Measurements from ENCODE around the gene OGDH.
A peak's percentile ranks its signal among the peaks of the same experiment; 100 is the strongest.
"Not testable (repeated sequence)": the region's sequence is repeated elsewhere in the genome, so short reads cannot be mapped to it uniquely, and the experiment has no call there.

OGDH gene

DNA sequence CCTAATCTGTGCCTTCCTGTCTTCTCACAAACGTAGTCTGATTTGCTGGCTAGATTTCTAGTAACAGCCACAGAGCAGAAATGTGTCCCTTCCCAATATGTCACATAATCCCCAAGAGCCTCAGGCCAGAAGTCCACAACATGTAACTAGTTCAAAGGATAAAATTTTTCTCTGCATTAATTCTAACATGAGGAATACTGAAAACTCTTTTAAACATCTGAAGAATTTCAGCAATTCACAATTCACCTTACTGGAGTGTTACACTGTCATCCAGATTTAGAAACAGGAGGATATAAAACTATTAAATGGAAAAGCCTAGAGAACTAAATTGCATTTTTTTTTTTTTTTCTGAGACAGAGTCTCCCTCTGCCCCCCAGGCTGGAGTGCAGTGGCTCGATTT is 30.2 kb upstream of the OGDH start:
- no peak for DNase-seq (ENCODE audit: low read depth, low spot score)
- no peak overlapping the region for H3K27ac ChIP-seq

DNA sequence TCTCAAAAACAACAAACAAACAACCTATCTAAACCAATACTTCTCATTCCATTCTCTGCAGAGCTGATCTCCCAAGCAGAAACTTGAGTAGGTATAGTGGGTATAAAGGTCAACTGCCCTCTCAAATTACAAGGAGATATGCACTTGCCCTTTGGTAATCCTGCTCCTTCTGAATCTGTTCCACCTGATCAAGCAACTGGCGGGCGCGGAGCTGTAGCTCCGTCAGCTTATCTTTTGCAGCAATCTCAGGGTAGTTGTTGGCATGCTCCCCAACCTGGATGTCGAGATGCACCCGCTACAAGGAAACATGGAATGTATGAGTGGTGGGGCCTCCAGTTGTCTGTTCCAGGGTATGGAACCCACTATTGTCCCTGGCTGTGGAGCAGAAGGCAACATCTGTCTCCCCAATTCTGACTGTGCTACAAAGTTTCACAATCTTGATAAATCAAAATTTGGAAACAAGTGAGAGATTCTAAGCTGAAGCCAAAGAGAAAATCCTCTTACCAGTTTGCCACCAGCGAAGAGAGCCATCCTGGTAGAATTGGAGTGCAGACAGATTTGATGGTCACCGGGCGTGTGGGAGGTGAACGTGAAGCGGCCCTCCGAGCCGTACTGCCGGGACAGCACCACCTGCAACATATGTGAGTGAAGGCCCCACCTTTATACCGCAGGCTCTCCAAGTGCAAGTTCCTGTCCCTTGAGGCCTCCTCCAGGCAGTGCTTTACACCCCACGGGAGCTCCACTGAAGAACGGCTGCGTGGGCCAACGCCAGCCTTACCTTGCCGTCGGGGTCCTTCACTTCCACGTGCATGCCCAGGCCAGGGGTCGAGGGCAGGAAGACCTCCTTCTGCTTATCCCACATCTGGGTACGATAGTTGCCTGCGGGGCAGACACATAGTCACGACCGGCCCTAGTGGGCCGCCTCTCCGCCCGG is 25.2 kb upstream of the OGDH start:
- no peak for DNase-seq (ENCODE audit: low read depth, low spot score)
- peak overlapping the region; percentile 87 for H3K27ac ChIP-seq

GRCh38 chr7:44581879-44582603 is 24.4 kb upstream of the OGDH start, which contains the start of gene TMED4:
Gene TMED4, minus strand, starts transcription at chr7:44582231. Its CDS starts 25 bp downstream, at chr7:44582206.
- peak; percentile 87 for DNase-seq (ENCODE audit: low read depth, low spot score)
- peak within 1 kb of the TSS; percentile 87 for H3K27ac ChIP-seq

DNA sequence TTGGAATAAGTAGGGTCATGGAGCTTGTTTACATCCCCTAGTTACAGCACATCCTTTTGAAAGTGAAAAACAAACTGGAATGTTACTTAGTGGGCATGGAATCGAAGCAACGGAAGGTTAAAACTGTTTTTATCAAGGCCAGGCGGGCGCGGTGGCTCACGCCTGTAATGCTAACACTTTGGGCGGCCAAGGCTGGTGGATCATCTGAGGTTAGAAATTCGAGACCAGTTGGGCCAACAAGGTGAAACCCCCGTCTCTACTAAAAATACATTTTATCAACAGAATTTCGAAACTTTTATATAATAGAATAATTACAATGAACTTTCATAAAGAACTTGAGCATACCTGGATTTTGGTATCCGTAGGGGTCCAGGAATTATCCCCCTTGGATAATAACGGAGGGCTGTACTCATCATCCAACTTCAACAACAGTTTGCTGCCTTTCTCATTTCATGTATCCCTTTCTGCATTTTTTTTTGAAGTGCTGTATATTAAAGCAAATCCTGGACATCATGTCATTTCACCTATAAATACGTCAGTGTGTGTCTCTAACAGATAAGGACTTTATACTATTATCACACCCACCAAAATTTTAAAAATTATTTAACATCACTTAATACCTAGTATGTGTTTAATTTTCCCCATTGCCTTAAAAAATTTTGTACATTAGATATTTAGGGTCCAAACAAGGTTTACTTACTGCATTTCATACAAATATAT is 23.1 kb upstream of the OGDH start:
- no peak for DNase-seq (ENCODE audit: low read depth, low spot score)
- peak overlapping the region; percentile 87 for H3K27ac ChIP-seq

DNA sequence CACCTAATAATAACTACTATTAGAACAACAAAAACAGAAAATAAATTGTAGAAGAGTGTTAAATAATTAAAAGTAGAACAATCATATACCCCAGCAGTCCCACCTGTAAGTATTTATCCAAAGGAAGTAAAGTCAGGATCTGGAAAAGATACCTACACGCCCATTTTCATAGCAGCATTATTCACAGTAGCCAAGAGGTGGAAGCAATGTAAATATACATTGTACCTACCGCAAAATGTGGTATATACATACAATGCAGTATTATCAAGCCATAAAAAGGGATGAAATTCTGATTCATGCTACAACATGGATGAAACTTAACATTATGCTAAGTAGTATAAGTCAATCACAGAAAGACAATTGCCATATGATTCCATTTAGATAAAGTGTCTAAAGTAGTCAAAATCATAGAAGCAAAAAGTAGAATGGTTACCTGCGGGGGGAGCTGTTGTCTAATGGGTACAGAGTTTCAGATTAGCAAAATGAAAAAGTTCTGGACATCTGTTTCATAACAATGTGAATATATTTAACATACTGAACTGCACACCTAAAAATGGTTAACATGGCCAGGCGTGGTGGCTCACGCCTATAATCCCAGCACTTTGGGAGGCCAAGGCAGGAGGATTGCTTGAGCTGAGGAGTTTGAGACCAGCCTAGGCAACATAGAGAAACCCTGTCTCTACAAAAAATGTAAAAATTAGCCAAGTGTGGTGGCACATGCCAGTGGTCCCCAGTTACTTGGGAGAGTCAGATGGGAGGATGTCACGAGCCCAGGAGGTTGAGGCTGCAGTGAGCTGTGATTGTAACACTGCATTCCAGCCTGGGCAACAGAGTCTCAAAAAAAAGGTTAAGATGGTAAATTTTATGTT is 18.4 kb upstream of the OGDH start:
- no peak for DNase-seq (ENCODE audit: low read depth, low spot score)
- no peak overlapping the region for H3K27ac ChIP-seq

DNA sequence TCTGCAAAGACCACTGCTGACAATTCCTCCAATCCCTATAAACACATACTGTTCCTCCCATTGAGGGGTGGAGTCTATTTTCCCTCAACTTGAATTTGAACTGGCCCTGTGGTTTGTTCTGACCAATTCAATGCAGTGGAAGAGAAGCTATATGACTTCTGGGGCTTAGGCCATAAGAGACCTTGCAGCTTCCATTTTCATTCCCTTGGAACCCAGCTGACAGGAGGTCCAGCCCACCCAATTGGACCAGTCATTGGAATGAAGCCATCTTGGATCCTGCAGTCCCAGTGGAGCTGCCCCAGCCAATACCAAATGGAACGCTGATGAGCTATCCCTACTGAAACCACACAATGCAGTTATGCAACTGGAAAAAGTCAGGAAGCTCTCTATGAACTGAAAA is 15.5 kb upstream of the OGDH start:
- no peak for DNase-seq (ENCODE audit: low read depth, low spot score)
- H3K27ac ChIP-seq = no peak overlapping the region

DNA sequence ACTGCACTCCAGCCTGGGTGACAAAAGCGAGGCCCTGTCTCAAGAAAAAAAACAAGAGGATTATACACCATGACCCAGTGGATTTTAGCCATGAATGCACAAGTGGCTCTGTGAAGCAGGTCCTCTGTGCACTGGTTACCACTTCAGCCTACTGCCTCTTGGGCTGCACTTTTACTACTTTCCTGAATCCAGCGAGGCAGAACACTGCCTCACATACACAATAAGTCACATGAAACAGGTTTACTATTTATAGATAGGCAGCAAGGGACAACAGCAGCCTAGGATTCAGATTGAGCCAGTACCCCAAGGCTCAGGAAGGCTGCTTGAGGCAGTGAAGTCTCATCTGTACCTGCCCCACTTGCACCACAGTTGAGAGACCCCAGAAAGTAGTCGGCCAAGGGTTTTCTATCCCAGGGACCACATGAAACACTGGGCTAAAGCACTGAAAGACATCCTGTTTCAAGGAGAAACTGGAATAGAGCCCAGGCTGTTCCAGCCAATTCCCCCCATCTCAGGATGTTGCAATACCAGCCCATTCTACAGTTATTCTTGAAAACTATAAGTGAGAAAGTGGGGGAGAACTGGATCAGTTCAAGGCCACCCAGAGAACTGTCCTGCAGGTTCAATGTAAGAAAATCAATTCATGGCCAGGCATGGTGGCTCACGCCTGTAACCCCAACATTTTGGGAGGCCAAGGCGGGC is 10.3 kb upstream of the OGDH start:
- H3K27ac ChIP-seq = no peak overlapping the region
- DNase-seq (ENCODE audit: low read depth, low spot score) = no peak

GRCh38 chr7:44597181-44597580 is 9.2 kb upstream of the OGDH start:
- H3K27ac ChIP-seq; DNase-seq (ENCODE audit: low read depth, low spot score): not testable (repeated sequence)

DNA sequence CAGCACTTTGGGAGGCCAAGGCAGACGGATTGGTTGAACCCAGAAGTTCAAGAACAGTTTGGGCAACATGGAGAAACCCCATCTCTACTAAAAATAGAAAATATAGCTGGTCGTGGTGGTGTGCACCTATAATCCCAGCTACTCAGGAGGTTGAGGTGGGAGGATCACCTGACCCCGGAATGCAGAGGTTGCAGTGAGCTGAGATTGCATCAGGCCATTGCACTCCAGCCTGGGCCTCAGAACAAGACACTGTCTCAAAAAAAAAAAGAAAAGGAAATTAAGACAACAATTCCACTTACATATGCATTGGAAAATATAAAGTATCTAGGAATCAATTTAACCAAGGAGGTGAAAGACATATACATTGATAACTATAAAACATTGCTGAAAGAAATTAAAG is 7.2 kb upstream of the OGDH start:
- no peak overlapping the region for H3K27ac ChIP-seq
- DNase-seq (ENCODE audit: low read depth, low spot score) = no peak

- DNase-seq (ENCODE audit: low read depth, low spot score) = no peak
- no peak overlapping the region for H3K27ac ChIP-seq
Observed at GRCh38 chr7:44602576-44602910, 3.9 kb upstream of the OGDH start.

DNA sequence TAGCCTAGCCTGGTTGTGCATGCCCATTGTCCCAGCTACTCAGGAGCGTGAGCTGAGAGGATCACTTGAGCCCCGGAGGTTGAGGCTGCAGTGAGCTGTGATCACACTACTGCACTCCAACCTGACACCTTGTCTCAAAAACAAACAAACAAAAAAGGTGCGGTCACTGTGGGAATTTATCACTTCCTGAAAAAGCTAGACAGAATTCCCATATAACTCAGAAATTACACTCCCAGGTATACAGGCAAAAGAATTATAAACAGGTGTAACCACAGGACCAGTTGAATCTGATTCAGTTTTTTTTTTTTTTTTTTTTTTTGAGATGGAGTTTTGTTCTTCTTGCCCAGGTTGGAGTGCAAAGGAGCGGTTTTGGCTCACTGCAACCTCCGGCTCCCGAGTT is 3.2 kb upstream of the OGDH start:
- DNase-seq (ENCODE audit: low read depth, low spot score) = no peak
- H3K27ac ChIP-seq = no peak overlapping the region

GRCh38 chr7:44604941-44605340 is 1.5 kb upstream of the OGDH start:
- no peak for DNase-seq (ENCODE audit: low read depth, low spot score)
- H3K27ac ChIP-seq = peak overlapping the region; percentile 91

- H3K27ac ChIP-seq = peak overlapping the region; percentile 91
- no peak for DNase-seq (ENCODE audit: low read depth, low spot score)
Observed at GRCh38 chr7:44607141-44608068, 978 bp downstream of the OGDH start.

DNA sequence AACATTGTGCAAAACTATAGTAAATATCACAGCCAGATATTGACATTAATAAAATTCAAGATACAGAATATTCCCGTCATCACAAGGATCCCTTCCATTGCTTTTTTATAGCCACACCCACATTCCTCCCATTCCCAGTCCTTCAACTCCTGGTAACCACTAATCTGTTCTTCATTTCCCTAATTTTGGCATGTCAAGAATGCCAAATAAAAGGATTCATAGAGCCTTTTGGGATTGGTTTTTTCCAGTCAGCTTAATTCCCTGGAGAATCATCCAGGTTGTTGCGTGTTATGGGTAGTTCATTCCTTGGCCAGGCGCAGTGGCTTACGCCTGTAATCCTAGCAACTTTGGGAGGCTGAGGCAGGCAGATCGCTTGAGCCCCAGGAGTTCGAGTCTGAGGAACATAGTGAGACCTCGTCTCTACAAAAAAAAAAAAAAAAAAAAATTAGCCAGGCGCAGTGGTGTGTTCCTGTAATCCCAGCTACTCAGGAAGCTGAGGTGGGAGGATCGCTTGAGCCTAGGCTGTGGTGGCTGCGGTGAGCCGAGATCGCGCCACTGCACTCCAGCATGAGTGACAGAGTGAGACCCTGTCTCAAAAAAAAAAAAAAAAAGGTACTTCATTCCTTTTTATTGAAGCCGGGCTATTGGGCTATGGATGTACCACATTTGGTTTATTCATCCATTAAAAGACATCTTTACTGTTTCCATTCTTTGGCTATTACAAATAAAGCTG is 2.7 kb downstream of the OGDH start:
- no peak for DNase-seq (ENCODE audit: low read depth, low spot score)
- H3K27ac ChIP-seq = no peak overlapping the region

DNA sequence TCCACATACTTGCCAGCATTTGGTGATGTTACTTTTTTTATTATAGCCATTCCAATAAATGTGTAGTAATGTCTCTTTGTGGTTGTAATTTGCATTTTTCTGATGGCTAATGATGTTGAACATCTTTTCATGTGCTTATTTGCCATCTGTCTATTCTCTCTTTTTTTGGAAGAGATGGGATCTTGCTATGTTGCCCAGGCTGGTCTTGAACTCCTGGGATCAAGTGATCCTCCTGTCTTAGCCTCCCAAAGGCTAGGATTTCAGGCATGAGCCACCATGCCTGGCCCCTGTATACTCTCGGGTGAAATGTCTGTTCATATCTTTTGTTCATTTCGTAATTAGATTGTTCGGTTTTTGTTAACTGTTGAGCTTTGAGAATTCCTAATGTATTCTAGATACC is 3.4 kb downstream of the OGDH start:
- H3K27ac ChIP-seq = no peak overlapping the region
- no peak for DNase-seq (ENCODE audit: low read depth, low spot score)

DNA sequence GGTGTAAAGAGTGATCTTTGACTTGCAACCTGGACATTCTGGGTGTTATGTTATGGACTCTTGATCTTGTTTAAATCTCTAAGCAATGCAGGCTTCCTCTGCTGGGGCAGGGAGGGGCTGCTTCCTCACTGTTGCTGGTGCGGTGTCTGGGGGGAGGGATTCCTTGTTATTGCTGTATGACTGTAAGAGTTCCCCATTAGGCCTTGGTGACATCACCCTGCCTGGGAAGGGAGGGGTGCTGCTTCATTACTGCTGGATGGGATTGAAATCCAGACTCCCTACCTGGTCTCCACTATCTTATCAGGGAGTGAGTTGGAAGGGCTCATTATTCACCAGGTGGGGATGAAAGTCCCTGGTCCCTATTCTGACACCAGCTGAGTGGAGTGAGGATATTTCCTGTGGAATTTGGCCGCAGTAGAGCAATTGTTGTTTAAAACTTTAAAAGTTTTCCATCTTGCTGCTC is 8.8 kb downstream of the OGDH start:
- no peak for DNase-seq (ENCODE audit: low read depth, low spot score)
- peak overlapping the region; percentile 59 for H3K27ac ChIP-seq

GRCh38 chr7:44615793-44616192 is 9.4 kb downstream of the OGDH start:
- DNase-seq (ENCODE audit: low read depth, low spot score) = no peak
- peak overlapping the region; percentile 59 for H3K27ac ChIP-seq

GRCh38 chr7:44616545-44616944 is 10.1 kb downstream of the OGDH start:
- DNase-seq (ENCODE audit: low read depth, low spot score) = no peak
- H3K27ac ChIP-seq = peak overlapping the region; percentile 88
